K562 (cell line): Measurements from ENCODE around the gene SLC1A7. TPM values are rescaled to one million over a fixed set of nuclear protein-coding genes. Genes with fewer than 3 reads are reported as not detected.

Source experiments
- E2F8 ChIP-seq: fragments of 450-650 bp; IDR thresholded peaks from 2 replicates; pipeline ENCODE4 v1.7.1; 2018; ENCODE audit warnings: mild to moderate bottlenecking, low read depth; ENCODE audit not compliant: partially characterized antibody
- MECOM ChIP-seq: fragments of 250-450 bp; sonication (Bioruptor Pico); IDR thresholded peaks from 2 replicates; pipeline ENCODE4 v1.8.0; 2022; ENCODE audit warnings: inconsistent platforms
- NKRF ChIP-seq: fragments of 450-650 bp; IDR thresholded peaks from 2 replicates; pipeline ENCODE4 v1.6.1; 2016; ENCODE audit warnings: borderline replicate concordance
- PRMT5 ChIP-seq: sonication (generic); formaldehyde crosslinking; IDR thresholded peaks from 2 replicates; pipeline ENCODE4 v1.5.0; 2020; ENCODE audit warnings: missing genetic modification reagents
- ZNF133 ChIP-seq: fragments of 250-450 bp; sonication (Bioruptor Pico); IDR thresholded peaks from 2 replicates; pipeline ENCODE4 v1.4.0; 2020; ENCODE audit warnings: mild to moderate bottlenecking
- ZNF77 ChIP-seq: fragments of 250-450 bp; sonication (Bioruptor Pico); IDR thresholded peaks from 2 replicates; pipeline ENCODE4 v1.5.0; 2020
- polyA plus RNA-seq, 8 experiments: library from polyadenylated mRNA; depleted of rRNA in 4 of 8; stranded (reverse) in 5 of 8; unstranded in 3 of 8; fragments of >200 nt; fragmentation: Nextera tagmentation in 2 of 8; fragmentation: Illumina TruSeq in 1 of 8; extraction: Ambion mirVana in 2 of 8; extraction: Trizol in 1 of 8; gene quantifications; 2 replicates each; pipeline versions ENCODE4 v1.2.1 to v1.2.3, GENCODE V29; 2011 to 2014; ENCODE audit warnings: inconsistent platforms in 1 of 8, missing spikeins in 1 of 8
- total RNA-seq, 7 experiments: library from RNA; depleted of rRNA in 6 of 7; stranded (reverse); fragments of >200 nt in 6 of 7; fragmentation: Illumina TruSeq in 2 of 7; extraction: Trizol in 2 of 7; gene quantifications; 2 replicates each; pipeline versions ENCODE4 v1.2.1 to v1.2.3, GENCODE V29; 2011 to 2021; ENCODE audit warnings: low replicate concordance in 1 of 7

SLC1A7 gene
- total and polyA plus RNA-seq, 9 of the 15 experiments (the other 6 are each of a cell fraction or from before 2014, with no cell fraction given): 0.07 TPM; not detected in 8

- TF ChIP-seq ZNF133: no peak
- no peak for TF ChIP-seq PRMT5 (CRISPR knock-in tag)
- no peak for TF ChIP-seq MECOM (CRISPR knock-in tag)
- TF ChIP-seq NKRF: no peak
- TF ChIP-seq E2F8: no peak
- no peak for TF ChIP-seq ZNF77 (CRISPR knock-in tag)
Observed at GRCh38 chr1:53174971-53175913, 32.8 kb upstream of the SLC1A7 start (continued).
